ENCODE results near the gene SCART1.

SCART1 gene

DNA sequence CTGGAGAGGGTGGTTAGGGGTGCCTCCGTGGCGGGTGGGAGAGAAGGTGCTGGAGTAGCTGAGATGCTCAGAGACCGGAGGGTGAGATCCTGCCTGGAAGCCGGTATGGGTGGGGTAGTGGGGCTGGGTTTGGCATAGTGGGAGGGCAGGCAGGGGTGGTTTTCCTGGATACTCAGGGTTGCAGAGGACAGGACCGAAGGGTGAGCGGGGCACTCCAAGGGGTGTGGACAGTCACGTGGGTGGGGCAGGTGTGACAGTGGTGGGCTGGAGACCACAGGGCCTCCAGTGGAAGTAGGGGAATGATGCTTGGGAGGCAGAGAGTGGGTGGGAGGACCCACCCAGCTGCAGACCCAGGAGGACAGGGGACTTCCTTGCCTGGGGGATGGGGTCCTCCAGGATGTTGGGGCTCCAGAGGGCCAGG is 1.9 kb downstream of the SCART1 start:
- Histone ChIP-seq H3K9me3 (ENCODE audit: control insufficient read depth in 5 of 5, low read length in 5 of 5) (peaks cover 0 to 2% (median 0%) of the 10 kb centered on the region in 5 donors), H3K36me3 (ENCODE audit: control insufficient read depth in 5 of 5, insufficient read depth in 5 of 5, low read length in 5 of 5) (peaks cover 0 to 7% (median 0%) of the 10 kb centered on the region in 5 donors), H3K9ac (ENCODE audit: low read length in 5 of 5) (no peak overlapping the region), H3K4me1 (ENCODE audit: control insufficient read depth in 5 of 5, insufficient read depth in 5 of 5, low read length in 5 of 5) (no peaks in the 10 kb centered on the region), H3K4me3 (ENCODE audit: low read depth in 1 of 5, low read length in 5 of 5) (no peak overlapping the region), H3K27me3 (ENCODE audit: control insufficient read depth in 5 of 5, insufficient read depth in 4 of 5, low read length in 5 of 5) (no peaks in the 10 kb centered on the region), H3K27ac (ENCODE audit: low read depth, low read length) (no peak overlapping the region)

GRCh38 chr10:133456041-133456951 is 2.6 kb downstream of the SCART1 start:
- H3K9me3 ChIP-seq (ENCODE audit: control insufficient read depth in 5 of 5, low read length in 5 of 5) = no peaks in the 10 kb centered on the region
- no peaks in the 10 kb centered on the region for H3K4me1 ChIP-seq (ENCODE audit: control insufficient read depth in 5 of 5, insufficient read depth in 5 of 5, low read length in 5 of 5)
- H3K4me3 ChIP-seq (ENCODE audit: low read depth in 1 of 5, low read length in 5 of 5) = no peak overlapping the region
- H3K27me3 ChIP-seq (ENCODE audit: control insufficient read depth in 5 of 5, insufficient read depth in 4 of 5, low read length in 5 of 5) = no peaks in the 10 kb centered on the region
- H3K27ac ChIP-seq (ENCODE audit: low read depth, low read length) = no peak overlapping the region
- no peak overlapping the region for H3K9ac ChIP-seq (ENCODE audit: low read length in 5 of 5)
- H3K36me3 ChIP-seq (ENCODE audit: control insufficient read depth in 5 of 5, insufficient read depth in 5 of 5, low read length in 5 of 5) = peaks cover 0 to 7% (median 0%) of the 10 kb centered on the region in 5 donors

DNA sequence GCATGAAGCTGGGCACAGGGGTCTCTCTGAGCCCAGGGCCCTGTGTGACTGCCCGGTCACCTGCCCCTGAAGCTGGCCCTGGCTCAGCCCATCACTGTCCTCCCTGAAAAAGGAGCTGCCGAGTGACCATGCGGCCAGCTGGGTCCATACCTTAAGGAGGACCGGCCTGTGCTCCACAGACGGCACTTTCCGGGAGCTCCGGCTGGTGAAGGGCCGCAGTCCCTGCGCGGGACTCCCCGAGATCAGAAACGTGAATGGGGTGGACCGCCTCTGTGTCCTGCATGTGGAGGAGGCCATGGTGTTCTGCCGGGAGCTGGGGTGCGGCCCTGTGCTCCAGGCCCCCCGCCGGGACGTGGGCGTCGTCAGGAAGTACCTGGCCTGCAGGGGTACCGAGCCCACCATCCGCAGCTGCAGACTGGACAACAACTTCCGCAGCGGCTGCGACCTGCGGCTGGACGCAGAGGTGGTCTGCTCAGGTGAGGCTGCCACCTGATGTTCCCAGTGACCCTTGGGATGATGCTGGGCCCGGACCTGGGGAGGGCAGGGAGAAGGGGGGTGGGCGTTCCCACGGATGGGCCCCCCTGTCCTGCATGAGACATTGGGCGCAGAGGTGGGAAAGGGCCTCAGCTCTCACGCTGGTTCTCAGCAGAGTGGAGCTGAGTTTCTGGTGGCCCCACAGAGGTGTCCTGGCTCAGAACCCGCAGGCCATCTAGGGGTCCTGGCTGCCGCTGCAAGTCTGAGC is 3.5 kb downstream of the SCART1 start:
- Histone ChIP-seq H3K27ac (ENCODE audit: low read depth, low read length) (no peak overlapping the region), H3K36me3 (ENCODE audit: control insufficient read depth in 5 of 5, insufficient read depth in 5 of 5, low read length in 5 of 5) (peaks cover 0 to 7% (median 0%) of the 10 kb centered on the region in 5 donors), H3K27me3 (ENCODE audit: control insufficient read depth in 5 of 5, insufficient read depth in 4 of 5, low read length in 5 of 5) (no peaks in the 10 kb centered on the region), H3K4me1 (ENCODE audit: control insufficient read depth in 5 of 5, insufficient read depth in 5 of 5, low read length in 5 of 5) (no peaks in the 10 kb centered on the region), H3K4me3 (ENCODE audit: low read depth in 1 of 5, low read length in 5 of 5) (no peak overlapping the region), H3K9me3 (ENCODE audit: control insufficient read depth in 5 of 5, low read length in 5 of 5) (no peaks in the 10 kb centered on the region), H3K9ac (ENCODE audit: low read length in 5 of 5) (no peak overlapping the region)

DNA sequence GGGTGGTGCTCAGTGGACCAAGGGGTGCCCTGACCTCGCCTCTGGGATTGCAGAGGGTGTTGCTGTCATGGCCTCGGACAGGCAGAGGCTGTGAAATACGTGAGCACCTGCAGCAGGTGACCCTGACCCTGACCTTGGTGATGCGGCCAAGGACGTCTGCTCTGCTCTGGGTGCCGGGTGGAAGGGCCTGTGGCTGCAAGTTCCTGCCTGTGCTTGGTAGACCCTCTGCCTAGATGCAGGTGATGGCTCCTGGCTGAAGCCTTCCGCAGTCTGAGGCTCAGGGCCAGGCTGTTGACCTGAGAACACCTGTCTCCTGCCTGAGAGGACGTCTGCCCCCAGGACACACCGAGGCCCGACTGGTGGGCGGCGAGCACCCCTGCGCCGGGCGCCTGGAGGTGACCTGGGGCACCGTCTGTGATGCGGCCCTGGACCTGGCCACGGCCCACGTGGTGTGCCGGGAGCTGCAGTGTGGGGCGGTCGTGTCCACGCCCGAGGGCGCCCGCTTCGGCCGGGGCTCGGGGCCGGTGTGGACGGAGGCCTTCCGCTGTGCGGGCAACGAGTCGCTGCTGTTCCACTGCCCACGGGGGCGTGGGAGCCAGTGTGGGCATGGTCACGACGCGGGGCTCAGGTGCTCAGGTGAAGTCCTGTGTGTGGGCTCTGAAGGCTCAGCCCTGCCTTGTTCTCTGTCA is 4.4 kb downstream of the SCART1 start:
- H3K4me1 ChIP-seq (ENCODE audit: control insufficient read depth in 5 of 5, insufficient read depth in 5 of 5, low read length in 5 of 5) = no peaks in the 10 kb centered on the region
- no peak overlapping the region for H3K9ac ChIP-seq (ENCODE audit: low read length in 5 of 5)

DNA sequence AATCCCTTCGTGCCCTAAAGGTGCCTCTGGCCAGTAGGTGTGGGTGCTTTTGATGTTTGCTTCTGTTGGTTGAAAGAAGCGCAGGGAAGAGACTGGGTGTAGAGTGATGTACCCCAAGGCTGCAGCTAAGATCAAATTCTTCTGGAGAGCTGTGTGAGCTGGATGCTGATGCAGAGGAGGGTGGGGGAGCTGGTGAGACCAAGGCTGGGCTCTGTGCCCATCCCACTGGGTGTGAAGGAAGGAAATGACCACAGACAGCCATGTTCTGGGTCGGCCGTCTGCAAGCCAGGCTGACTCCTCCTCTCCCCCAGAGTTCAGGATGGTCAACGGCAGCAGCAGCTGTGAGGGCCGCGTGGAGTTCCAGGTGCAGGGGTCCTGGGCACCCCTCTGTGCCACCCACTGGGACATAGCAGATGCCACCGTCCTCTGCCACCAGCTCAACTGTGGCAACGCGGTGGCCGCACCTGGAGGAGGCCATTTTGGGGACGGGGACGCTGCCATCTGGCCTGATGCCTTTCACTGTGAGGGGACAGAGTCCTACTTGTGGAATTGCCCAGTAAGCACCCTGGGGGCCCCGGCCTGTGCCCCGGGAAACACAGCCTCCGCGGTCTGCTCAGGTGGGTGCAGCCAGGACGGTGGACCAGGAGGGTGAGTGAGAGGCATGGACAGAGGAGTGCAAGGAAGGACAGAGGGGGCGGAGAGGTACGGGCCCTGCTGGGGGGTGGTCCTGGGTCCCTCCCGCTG is 5.1 kb downstream of the SCART1 start:
- Histone ChIP-seq H3K9ac (ENCODE audit: low read length in 5 of 5) (no peak overlapping the region), H3K4me3 (ENCODE audit: low read depth in 1 of 5, low read length in 5 of 5) (no peak overlapping the region)

More for the DNA sequence above, 4.4 kb downstream of the SCART1 start:
- Histone ChIP-seq H3K27me3 (ENCODE audit: control insufficient read depth in 5 of 5, insufficient read depth in 4 of 5, low read length in 5 of 5) (no peaks in the 10 kb centered on the region), H3K9me3 (ENCODE audit: control insufficient read depth in 5 of 5, low read length in 5 of 5) (no peaks in the 10 kb centered on the region), H3K4me3 (ENCODE audit: low read depth in 1 of 5, low read length in 5 of 5) (no peak overlapping the region), H3K36me3 (ENCODE audit: control insufficient read depth in 5 of 5, insufficient read depth in 5 of 5, low read length in 5 of 5) (peaks cover 0 to 7% (median 0%) of the 10 kb centered on the region in 5 donors), H3K27ac (ENCODE audit: low read depth, low read length) (no peak overlapping the region)

GRCh38 chr10:133459454-133460207 is 5.9 kb downstream of the SCART1 start:
- H3K4me3 ChIP-seq (ENCODE audit: low read depth in 1 of 5, low read length in 5 of 5) = no peak overlapping the region
- H3K36me3 ChIP-seq (ENCODE audit: control insufficient read depth in 5 of 5, insufficient read depth in 5 of 5, low read length in 5 of 5) = peaks cover 0 to 7% (median 0%) of the 10 kb centered on the region in 5 donors

More for the DNA sequence above, 5.1 kb downstream of the SCART1 start:
- no peaks in the 10 kb centered on the region for H3K27me3 ChIP-seq (ENCODE audit: control insufficient read depth in 5 of 5, insufficient read depth in 4 of 5, low read length in 5 of 5)
- H3K9me3 ChIP-seq (ENCODE audit: control insufficient read depth in 5 of 5, low read length in 5 of 5) = no peaks in the 10 kb centered on the region
- peaks cover 0 to 7% (median 0%) of the 10 kb centered on the region in 5 donors for H3K36me3 ChIP-seq (ENCODE audit: control insufficient read depth in 5 of 5, insufficient read depth in 5 of 5, low read length in 5 of 5)
- no peaks in the 10 kb centered on the region for H3K4me1 ChIP-seq (ENCODE audit: control insufficient read depth in 5 of 5, insufficient read depth in 5 of 5, low read length in 5 of 5)
- H3K27ac ChIP-seq (ENCODE audit: low read depth, low read length) = no peak overlapping the region

GRCh38 chr10:133460208-133460769 is 6.5 kb downstream of the SCART1 start:
- Histone ChIP-seq H3K4me3 (ENCODE audit: low read depth in 1 of 5, low read length in 5 of 5) (no peak overlapping the region), H3K27me3 (ENCODE audit: control insufficient read depth in 5 of 5, insufficient read depth in 4 of 5, low read length in 5 of 5) (no peaks in the 10 kb centered on the region), H3K27ac (ENCODE audit: low read depth, low read length) (no peak overlapping the region), H3K9me3 (ENCODE audit: control insufficient read depth in 5 of 5, low read length in 5 of 5) (no peaks in the 10 kb centered on the region), H3K4me1 (ENCODE audit: control insufficient read depth in 5 of 5, insufficient read depth in 5 of 5, low read length in 5 of 5) (no peaks in the 10 kb centered on the region), H3K36me3 (ENCODE audit: control insufficient read depth in 5 of 5, insufficient read depth in 5 of 5, low read length in 5 of 5) (peaks cover 0 to 7% (median 0%) of the 10 kb centered on the region in 5 donors), H3K9ac (ENCODE audit: low read length in 5 of 5) (no peak overlapping the region)

More at GRCh38 chr10:133459454-133460207, 5.9 kb downstream of the SCART1 start:
- Histone ChIP-seq H3K27ac (ENCODE audit: low read depth, low read length) (no peak overlapping the region), H3K9me3 (ENCODE audit: control insufficient read depth in 5 of 5, low read length in 5 of 5) (no peaks in the 10 kb centered on the region), H3K9ac (ENCODE audit: low read length in 5 of 5) (no peak overlapping the region), H3K27me3 (ENCODE audit: control insufficient read depth in 5 of 5, insufficient read depth in 4 of 5, low read length in 5 of 5) (no peaks in the 10 kb centered on the region), H3K4me1 (ENCODE audit: control insufficient read depth in 5 of 5, insufficient read depth in 5 of 5, low read length in 5 of 5) (no peaks in the 10 kb centered on the region)

DNA sequence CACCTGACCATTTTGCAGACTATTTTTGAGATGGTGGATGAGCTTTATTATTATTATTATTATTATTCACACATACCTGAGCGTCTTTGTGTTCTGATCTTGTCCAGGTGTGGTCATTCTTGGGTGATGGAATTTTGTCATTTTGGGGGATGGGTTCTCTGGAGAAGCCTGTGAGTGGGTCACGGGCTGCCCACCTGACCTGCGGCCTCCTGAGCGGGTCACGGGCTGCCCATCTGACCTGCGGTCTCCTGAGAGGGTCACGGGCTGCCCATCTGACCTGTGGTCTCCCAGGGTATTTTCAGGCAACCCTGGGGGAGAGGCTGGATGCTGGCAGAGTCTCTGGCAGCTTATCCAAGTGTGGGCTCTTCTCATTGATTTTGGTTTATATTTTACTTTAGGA is 7.3 kb downstream of the SCART1 start:
- H3K27me3 ChIP-seq (ENCODE audit: control insufficient read depth in 5 of 5, insufficient read depth in 4 of 5, low read length in 5 of 5) = no peaks in the 10 kb centered on the region
- H3K27ac ChIP-seq (ENCODE audit: low read depth, low read length) = no peak overlapping the region
- H3K36me3 ChIP-seq (ENCODE audit: control insufficient read depth in 5 of 5, insufficient read depth in 5 of 5, low read length in 5 of 5) = peaks cover 0 to 7% (median 0%) of the 10 kb centered on the region in 5 donors
- H3K4me1 ChIP-seq (ENCODE audit: control insufficient read depth in 5 of 5, insufficient read depth in 5 of 5, low read length in 5 of 5) = no peaks in the 10 kb centered on the region
- H3K9me3 ChIP-seq (ENCODE audit: control insufficient read depth in 5 of 5, low read length in 5 of 5) = no peaks in the 10 kb centered on the region
- H3K4me3 ChIP-seq (ENCODE audit: low read depth in 1 of 5, low read length in 5 of 5) = no peak overlapping the region
- H3K9ac ChIP-seq (ENCODE audit: low read length in 5 of 5) = no peak overlapping the region
